IPS-15b (cell line): Measurements from ENCODE around the gene ZNF544.
A peak's percentile ranks its signal among the peaks of the same experiment; 100 is the strongest.
"Not testable (repeated sequence)": the region's sequence is repeated elsewhere in the genome, so short reads cannot be mapped to it uniquely, and the experiment has no call there.

Experiments
- H3K27me3 ChIP-seq: one replicate; pipeline ENCODE4 v1.6.1; 2013; ENCODE audit warnings: low read length; ENCODE audit not compliant: control insufficient read depth, insufficient read depth
- H3K36me3 ChIP-seq: one replicate; pipeline ENCODE4 v1.6.1; 2013; ENCODE audit warnings: low read length; ENCODE audit not compliant: control insufficient read depth, insufficient read depth
- H3K4me1 ChIP-seq: one replicate; pipeline ENCODE4 v1.6.1; 2013; ENCODE audit warnings: mild to moderate bottlenecking, low read length; ENCODE audit not compliant: control insufficient read depth, insufficient read depth
- H3K4me3 ChIP-seq: one replicate; pipeline ENCODE4 v1.5.1; 2013; ENCODE audit warnings: low read depth, low read length
- H3K9ac ChIP-seq: one replicate; pipeline ENCODE4 v1.6.1; 2013; ENCODE audit warnings: low read depth, mild to moderate bottlenecking, low read length
- H3K9me3 ChIP-seq: one replicate; pipeline ENCODE4 v1.6.1; 2013; ENCODE audit warnings: mild to moderate bottlenecking, low read length; ENCODE audit not compliant: control insufficient read depth, insufficient read depth

Gene ZNF544

GRCh38 chr19:58213075-58213369 is 15.7 kb upstream of the ZNF544 start:
- peaks cover 48% of the 10 kb centered on the region for H3K36me3 ChIP-seq
- no peaks in the 10 kb centered on the region for H3K27me3 ChIP-seq
- H3K9me3 ChIP-seq = peaks cover 10% of the 10 kb centered on the region
- no peak overlapping the region for H3K4me3 ChIP-seq
- H3K4me1 ChIP-seq = no peaks in the 10 kb centered on the region
- H3K9ac ChIP-seq = no peak overlapping the region

- H3K4me1 ChIP-seq = peaks cover 2% of the 10 kb centered on the region
- H3K9me3 ChIP-seq = no peaks in the 10 kb centered on the region
- H3K27me3 ChIP-seq = no peaks in the 10 kb centered on the region
- H3K4me3 ChIP-seq = no peak overlapping the region
- H3K9ac ChIP-seq = no peak overlapping the region
- H3K36me3 ChIP-seq = peaks cover 10% of the 10 kb centered on the region
Measured at GRCh38 chr19:58217069-58217481, 11.6 kb upstream of the ZNF544 start.

GRCh38 chr19:58217607-58218391 is 10.9 kb upstream of the ZNF544 start:
- Histone ChIP-seq H3K9me3 (no peaks in the 10 kb centered on the region), H3K27me3 (no peaks in the 10 kb centered on the region)

GRCh38 chr19:58218899-58219298 is 9.8 kb upstream of the ZNF544 start:
- Histone ChIP-seq H3K36me3 (no peaks in the 10 kb centered on the region), H3K9ac (no peak overlapping the region), H3K4me3 (no peak overlapping the region), H3K9me3 (no peaks in the 10 kb centered on the region), H3K27me3 (no peaks in the 10 kb centered on the region), H3K4me1 (peaks cover 2% of the 10 kb centered on the region)

More at GRCh38 chr19:58217607-58218391, 10.9 kb upstream of the ZNF544 start:
- Histone ChIP-seq H3K4me3 (no peak overlapping the region), H3K36me3 (peaks cover 4% of the 10 kb centered on the region), H3K9ac (no peak overlapping the region), H3K4me1 (peaks cover 2% of the 10 kb centered on the region)

- H3K9ac ChIP-seq = peak overlapping the region; percentile 95
- peaks cover 9% of the 10 kb centered on the region for H3K4me1 ChIP-seq
- no peaks in the 10 kb centered on the region for H3K27me3 ChIP-seq
- H3K9me3 ChIP-seq = no peaks in the 10 kb centered on the region
- peak overlapping the region; percentile 62 for H3K4me3 ChIP-seq
- peaks cover 32% of the 10 kb centered on the region for H3K36me3 ChIP-seq
Measured at GRCh38 chr19:58227964-58228584, 640 bp upstream of the ZNF544 start.

GRCh38 chr19:58229255-58229639 is 533 bp downstream of the ZNF544 start:
- H3K4me3 ChIP-seq = peak overlapping the region; percentile 62
- H3K9me3 ChIP-seq = no peaks in the 10 kb centered on the region
- H3K4me1 ChIP-seq = peaks cover 9% of the 10 kb centered on the region
- H3K9ac ChIP-seq = peak overlapping the region; percentile 95
- H3K36me3 ChIP-seq = peaks cover 41% of the 10 kb centered on the region
- H3K27me3 ChIP-seq = no peaks in the 10 kb centered on the region

GRCh38 chr19:58237324-58237723 is 8.6 kb downstream of the ZNF544 start:
- H3K4me3 ChIP-seq = no peak overlapping the region
- H3K9me3 ChIP-seq = no peaks in the 10 kb centered on the region
- H3K27me3 ChIP-seq = no peaks in the 10 kb centered on the region
- H3K4me1 ChIP-seq = no peaks in the 10 kb centered on the region
- H3K9ac ChIP-seq = no peak overlapping the region
- peaks cover 73% of the 10 kb centered on the region for H3K36me3 ChIP-seq

GRCh38 chr19:58243351-58243750 is 14.6 kb downstream of the ZNF544 start:
- peaks cover 85% of the 10 kb centered on the region for H3K36me3 ChIP-seq
- no peaks in the 10 kb centered on the region for H3K27me3 ChIP-seq
- no peak overlapping the region for H3K9ac ChIP-seq
- H3K4me1 ChIP-seq = no peaks in the 10 kb centered on the region
- no peak overlapping the region for H3K4me3 ChIP-seq
- peaks cover 3% of the 10 kb centered on the region for H3K9me3 ChIP-seq

GRCh38 chr19:58248886-58249285 is 20.2 kb downstream of the ZNF544 start:
- Histone ChIP-seq H3K4me3 (no peak overlapping the region), H3K4me1 (no peaks in the 10 kb centered on the region), H3K36me3 (peaks cover 91% of the 10 kb centered on the region), H3K9me3 (peaks cover 52% of the 10 kb centered on the region), H3K9ac (no peak overlapping the region), H3K27me3 (no peaks in the 10 kb centered on the region)

- Histone ChIP-seq H3K4me3 (no peak overlapping the region), H3K9me3 (peaks cover 77% of the 10 kb centered on the region), H3K36me3 (peaks cover 80% of the 10 kb centered on the region), H3K4me1 (no peaks in the 10 kb centered on the region), H3K27me3 (no peaks in the 10 kb centered on the region), H3K9ac (no peak overlapping the region)
Measured at GRCh38 chr19:58252102-58252685, 23.5 kb downstream of the ZNF544 start.

- H3K4me1 ChIP-seq, H3K27me3 ChIP-seq, H3K9ac ChIP-seq: not testable (repeated sequence)
- Histone ChIP-seq H3K9me3 (peaks cover 86% of the 10 kb centered on the region), H3K4me3 (peak overlapping the region; percentile 16), H3K36me3 (peaks cover 80% of the 10 kb centered on the region)
Measured at GRCh38 chr19:58258259-58258658, 29.5 kb downstream of the ZNF544 start.

GRCh38 chr19:58261600-58261967 is 32.9 kb downstream of the ZNF544 start:
- Histone ChIP-seq H3K4me1 (no peaks in the 10 kb centered on the region), H3K9me3 (peaks cover 82% of the 10 kb centered on the region), H3K4me3 (no peak overlapping the region), H3K9ac (no peak overlapping the region), H3K27me3 (no peaks in the 10 kb centered on the region), H3K36me3 (peaks cover 63% of the 10 kb centered on the region)
